ENCODE data around the gene OR56A4. TPM values are rescaled to one million over a fixed set of nuclear protein-coding genes. Genes with fewer than 3 reads are reported as not detected.

OR56A4 gene
- total RNA-seq, 1 experiment from 2014 or later: not detected

GRCh38 chr11:5994791-5995190 is 12.0 kb downstream of the OR56A4 start:
- Histone ChIP-seq H3K4me1 (ENCODE audit: control insufficient read depth, insufficient read depth, low read length) (no peaks in the 10 kb centered on the region), H3K27ac (ENCODE audit: low read length) (no peak overlapping the region), H3K36me3 (ENCODE audit: control insufficient read depth, insufficient read depth, low read length) (no peaks in the 10 kb centered on the region), H3K4me3 (ENCODE audit: low read depth in 2 of 2, low read length in 2 of 2) (no peak overlapping the region), H3K27me3 (ENCODE audit: control insufficient read depth, insufficient read depth, low read length) (peaks cover 6% of the 10 kb centered on the region; the same call in 1 of the 2 replicates), H3K9me3 (ENCODE audit: control insufficient read depth, insufficient read depth, low read depth, low read length) (no peaks in the 10 kb centered on the region)
- ATAC-seq (no peak), DNase-seq (ENCODE audit: low read depth, low spot score) (no peak)
- CTCF ChIA-PET: no interaction called here
- POLR2A ChIA-PET: interaction anchor here (0.6 kb wide), 1 partner anchor 320 kb away, joined by 3 read pairs; no protein-coding TSS in a partner anchor
- TF ChIP-seq TCF7L2 (IDR thresholded peaks at IDR 0.05; ENCODE audit: low read depth, low read length) (no peak), CTCF (IDR thresholded peaks at IDR 0.05) (no peak), SIN3A (IDR thresholded peaks at IDR 0.05; ENCODE audit: borderline replicate concordance, insufficient read depth, low read depth, low read length) (no peak), POLR2AphosphoS5 (IDR thresholded peaks at IDR 0.05; ENCODE audit: low read depth, low read length) (no peak), REST (IDR thresholded peaks at IDR 0.05; ENCODE audit: insufficient read depth in 1 of 2, low read depth in 2 of 2, low read length in 1 of 2) (no peak)
- no TSS peak for BruUV-seq (replicated peaks)
- in situ Hi-C loops (cut with HindIII; ENCODE audit: low pct_unique_long_range_greater_than_20kb, low sequenced_read_pairs) (no loop called here), intact Hi-C loops (cut with micrococcal nuclease; ENCODE audit: unreplicated experiment) (no loop called here)

- BruUV-seq (replicated peaks): no TSS peak
- H3K4me3 ChIP-seq (ENCODE audit: low read depth in 2 of 2, low read length in 2 of 2): no peak overlapping the region
- peak; percentile 84 for ATAC-seq
Observed at GRCh38 chr11:5992604-5993251, 14.0 kb downstream of the OR56A4 start.

More at GRCh38 chr11:5992604-5993251, 14.0 kb downstream of the OR56A4 start:
- H3K4me1 ChIP-seq (ENCODE audit: control insufficient read depth, insufficient read depth, low read length): no peaks in the 10 kb centered on the region
- no peaks in the 10 kb centered on the region for H3K9me3 ChIP-seq (ENCODE audit: control insufficient read depth, insufficient read depth, low read depth, low read length)
- H3K27me3 ChIP-seq (ENCODE audit: control insufficient read depth, insufficient read depth, low read length): peaks cover 4% of the 10 kb centered on the region
- H3K36me3 ChIP-seq (ENCODE audit: control insufficient read depth, insufficient read depth, low read length): no peaks in the 10 kb centered on the region
- ChIA-PET CTCF (interaction anchor here (0.5 to 0.6 kb wide), 2 partner anchors 308 to 1852 kb away, joined by 4 to 5 read pairs; no protein-coding TSS in a partner anchor), POLR2A (no interaction called here)
- intact Hi-C loops (cut with micrococcal nuclease; ENCODE audit: unreplicated experiment): no loop called here
- in situ Hi-C loops (cut with HindIII; ENCODE audit: low pct_unique_long_range_greater_than_20kb, low sequenced_read_pairs): no loop called here
- no peak for DNase-seq (ENCODE audit: low read depth, low spot score)
- TF ChIP-seq POLR2AphosphoS5 (IDR thresholded peaks at IDR 0.05; ENCODE audit: low read depth, low read length) (no peak), TCF7L2 (IDR thresholded peaks at IDR 0.05; ENCODE audit: low read depth, low read length) (no peak), SIN3A (IDR thresholded peaks at IDR 0.05; ENCODE audit: borderline replicate concordance, insufficient read depth, low read depth, low read length) (no peak), REST (IDR thresholded peaks at IDR 0.05; ENCODE audit: insufficient read depth in 1 of 2, low read depth in 2 of 2, low read length in 1 of 2) (no peak), CTCF (IDR thresholded peaks at IDR 0.05) (peak; percentile 79)
- no peak overlapping the region for H3K27ac ChIP-seq (ENCODE audit: low read length)

All from Panc1 (cell line).